Stimulated activated CD4-positive, alpha-beta T cell treated with anti-CD3 and anti-CD28 coated beads, Interleukin-4, amount 100 ng/mL, for 1 hour (primary cell): ENCODE measurements around the gene MS4A8.
"Not testable (repeated sequence)": the region's sequence is repeated elsewhere in the genome, so short reads cannot be mapped to it uniquely, and the experiment has no call there.

Experiments used
- DNase-seq: peaks from one replicate; pipeline ENCODE4 v3.0.0-alpha.2; 2020

Gene MS4A8, protein sequence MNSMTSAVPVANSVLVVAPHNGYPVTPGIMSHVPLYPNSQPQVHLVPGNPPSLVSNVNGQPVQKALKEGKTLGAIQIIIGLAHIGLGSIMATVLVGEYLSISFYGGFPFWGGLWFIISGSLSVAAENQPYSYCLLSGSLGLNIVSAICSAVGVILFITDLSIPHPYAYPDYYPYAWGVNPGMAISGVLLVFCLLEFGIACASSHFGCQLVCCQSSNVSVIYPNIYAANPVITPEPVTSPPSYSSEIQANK

DNA sequence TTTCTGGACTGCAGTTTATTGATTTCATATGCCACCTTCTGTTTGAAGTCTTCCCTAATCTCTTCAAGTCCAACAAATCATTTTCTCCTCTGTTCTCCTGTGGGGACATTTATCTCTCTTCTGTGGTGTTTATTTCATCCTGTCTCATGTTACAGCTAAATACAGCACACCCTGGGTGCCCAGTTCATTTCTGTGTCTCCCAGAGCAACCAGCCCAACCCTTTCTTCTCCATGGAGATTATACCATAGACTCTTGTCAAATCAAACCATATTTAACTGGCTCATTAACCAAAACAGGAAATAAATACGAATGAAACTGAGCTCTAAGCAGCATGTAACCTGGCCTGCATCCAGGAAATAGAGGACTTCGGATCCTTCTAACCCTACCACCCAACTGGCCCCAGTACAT, at the start of gene MS4A8:
MS4A8 (plus strand) TSS at position 329 of the 408 bp plus-strand sequence. CDS start 1,249 bp downstream, outside the sequence.
- no peak for DNase-seq

DNA sequence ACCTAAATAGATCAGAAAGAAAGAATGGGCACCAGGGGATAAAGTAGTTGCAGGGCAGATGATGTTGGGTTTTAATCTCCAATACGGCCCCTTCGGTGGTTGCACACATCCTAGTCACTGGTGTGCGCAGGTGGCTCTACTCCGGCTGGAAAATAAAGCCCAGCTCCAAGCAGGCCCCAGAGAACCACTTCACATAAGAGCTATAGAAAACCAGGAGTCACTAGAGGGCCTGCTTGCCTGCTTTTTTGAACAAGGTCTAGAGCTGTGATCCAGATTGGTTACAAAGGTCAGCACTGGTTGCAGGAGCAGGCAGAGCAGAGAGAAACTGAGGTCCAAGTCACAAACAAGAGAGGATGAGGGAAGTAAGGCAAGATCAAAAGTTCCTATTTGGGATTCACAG, 41.5 kb upstream of the MS4A8 start:
- no peak for DNase-seq

DNA sequence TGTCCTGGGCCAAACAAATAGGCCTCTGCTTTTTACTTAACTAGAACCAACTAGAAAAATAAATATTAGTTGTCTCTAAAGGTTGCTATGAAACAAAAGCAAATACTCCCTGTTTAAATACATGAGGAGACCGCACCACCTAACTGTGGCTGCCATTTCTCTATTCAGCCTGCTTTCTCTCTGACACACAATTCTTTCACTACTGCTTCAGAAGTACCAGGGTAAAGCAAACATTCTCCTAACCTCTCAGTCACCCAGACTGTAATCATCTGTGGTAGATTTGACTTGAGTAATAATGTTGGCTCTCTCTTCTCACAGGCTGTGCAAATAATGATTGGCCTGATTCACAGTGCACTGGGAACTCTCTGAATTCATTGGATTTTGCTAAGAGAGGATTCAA, 41.0 kb upstream of the MS4A8 start:
- DNase-seq: no peak

DNA sequence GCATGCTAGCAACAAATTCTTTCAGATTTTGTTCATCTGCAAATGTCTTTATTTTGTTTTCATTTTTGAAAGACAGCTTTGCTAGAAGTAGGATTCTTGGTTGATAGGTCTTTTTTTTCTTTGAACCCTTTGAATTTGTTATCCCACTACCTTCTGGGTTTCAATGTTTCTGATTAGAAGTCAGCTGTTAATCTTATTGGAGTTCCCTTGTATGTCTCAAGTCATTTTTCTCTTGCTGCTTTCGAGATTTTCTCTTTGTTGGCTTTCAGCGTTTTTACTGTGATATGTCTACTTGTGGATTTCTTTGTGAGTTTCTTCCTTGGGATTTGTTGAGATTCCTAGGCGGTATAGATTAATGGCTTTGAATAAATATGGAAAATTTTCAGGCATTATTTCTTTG, 27.2 kb upstream of the MS4A8 start:
- no peak for DNase-seq

DNA sequence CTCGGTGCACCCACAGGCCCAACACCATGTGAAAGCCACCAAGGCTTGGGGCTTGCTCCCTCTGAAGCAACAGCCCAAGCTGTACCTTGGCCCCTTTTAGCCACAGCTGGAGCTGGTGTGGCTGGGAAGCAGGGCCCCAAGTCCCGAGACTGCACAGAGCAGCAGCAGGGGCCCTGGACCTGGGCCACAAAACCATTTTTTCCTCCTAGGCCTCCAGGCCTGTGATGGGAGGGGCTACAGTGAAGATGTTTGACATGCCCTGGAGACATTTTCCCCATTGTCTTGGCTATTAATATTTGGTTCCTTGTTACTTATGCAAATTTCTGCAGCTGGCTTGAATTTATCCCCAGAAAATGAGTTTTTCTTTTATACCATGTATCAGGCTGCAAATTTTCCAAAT, 21.2 kb upstream of the MS4A8 start:
- not testable (repeated sequence) for DNase-seq

DNA sequence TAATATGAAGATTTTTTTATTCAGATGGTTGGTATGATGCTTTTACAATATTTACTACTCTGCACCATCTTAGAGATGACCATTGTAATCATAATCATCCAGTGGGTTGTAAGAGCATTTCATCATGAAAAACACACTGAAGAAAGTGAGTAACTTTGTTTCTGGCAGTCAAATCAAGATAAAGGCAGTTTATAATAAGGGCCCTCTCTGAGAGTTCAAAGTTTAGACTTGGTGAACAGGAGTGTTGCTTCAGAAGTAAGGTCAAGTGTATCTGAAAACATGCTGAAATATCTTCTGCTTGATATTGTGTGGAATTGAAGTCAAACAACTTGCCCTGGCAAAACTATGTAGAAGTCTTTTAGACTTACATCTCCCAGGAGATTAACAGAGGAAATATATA, 19.5 kb upstream of the MS4A8 start:
- no peak for DNase-seq

DNA sequence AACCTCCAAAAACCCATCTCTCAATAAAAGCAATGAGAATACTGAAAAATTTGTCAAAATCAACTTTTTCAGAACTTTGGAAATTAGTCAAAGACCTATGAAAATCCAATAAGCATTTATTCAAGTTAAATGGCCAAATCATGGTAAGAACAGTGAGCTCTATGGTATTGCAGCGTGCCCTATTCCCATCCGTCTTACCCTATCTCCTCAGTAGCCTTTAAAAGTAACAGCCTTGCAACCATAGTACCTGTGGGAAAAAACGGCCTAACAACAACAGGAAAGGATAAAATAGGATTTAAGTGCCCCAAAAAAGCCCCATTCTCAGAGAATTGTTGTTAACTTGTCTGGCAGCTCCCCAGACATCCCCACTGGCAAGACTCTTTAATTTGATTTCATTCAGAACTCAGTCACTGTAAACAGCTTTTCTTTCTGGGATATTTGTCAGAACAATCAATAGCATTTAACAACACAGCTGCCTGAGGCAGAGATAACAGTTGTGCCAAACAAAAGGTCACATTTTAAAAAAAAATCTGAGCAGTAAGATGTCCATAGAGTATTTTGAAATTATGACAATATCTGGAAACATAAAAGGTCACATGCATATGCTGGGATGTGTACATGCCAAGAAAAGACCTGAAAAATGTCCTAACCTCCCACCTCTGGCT, 18.8 kb upstream of the MS4A8 start:
- no peak for DNase-seq

DNA sequence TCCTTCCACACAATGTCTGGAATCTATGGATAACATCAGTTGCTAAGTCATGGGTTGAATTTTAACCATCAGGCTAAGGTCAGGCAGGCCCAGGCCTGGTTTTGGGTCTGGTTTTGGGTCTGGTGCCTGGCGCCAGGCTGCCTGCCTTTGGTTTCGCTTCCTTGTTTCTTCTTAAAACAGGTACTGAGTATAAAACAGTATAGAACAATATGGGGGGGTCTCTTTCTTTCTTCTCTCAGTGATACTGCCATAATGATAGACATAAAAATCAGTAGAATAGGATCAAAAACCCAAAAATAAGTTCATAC, 14.9 kb upstream of the MS4A8 start:
- not testable (repeated sequence) for DNase-seq

DNA sequence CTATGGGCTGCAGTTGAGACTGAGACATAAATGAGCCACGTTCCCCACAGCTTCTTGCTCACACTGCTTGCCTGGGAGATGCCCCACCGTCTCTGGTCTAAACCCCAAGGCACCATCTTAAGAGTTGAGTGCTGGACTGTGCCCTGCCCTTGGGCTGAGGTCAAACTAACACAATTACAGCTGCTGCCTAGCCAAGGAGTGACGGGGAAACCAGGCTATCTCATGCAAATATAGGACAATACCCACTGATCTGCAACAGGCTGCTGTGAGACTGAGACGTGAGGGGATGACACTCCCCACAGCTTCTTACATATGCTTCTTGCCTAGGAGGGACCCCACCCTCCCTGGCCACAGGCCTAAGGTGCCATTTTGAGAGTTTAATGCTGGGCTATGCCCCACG, 7.8 kb upstream of the MS4A8 start:
- DNase-seq: no peak

DNA sequence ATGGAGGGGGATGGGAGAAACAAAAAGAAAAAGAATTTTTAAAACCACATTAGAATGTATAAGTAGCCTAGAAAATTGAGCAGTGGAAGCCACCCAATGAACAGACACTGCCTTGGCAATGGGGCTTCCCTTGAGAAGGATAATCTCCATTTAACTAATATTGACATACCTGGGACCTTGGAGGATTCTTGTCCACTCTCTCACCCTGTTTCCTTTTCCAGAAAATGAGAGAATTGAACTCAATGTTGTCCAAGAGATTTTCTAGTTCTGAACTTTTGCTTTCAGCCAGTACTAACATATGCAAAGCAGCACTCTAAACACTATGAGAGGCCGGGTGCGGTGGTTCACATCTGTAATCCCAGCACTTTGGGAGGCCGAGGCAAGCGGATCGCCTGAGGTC, 524 bp downstream of the MS4A8 start:
- no peak for DNase-seq

DNA sequence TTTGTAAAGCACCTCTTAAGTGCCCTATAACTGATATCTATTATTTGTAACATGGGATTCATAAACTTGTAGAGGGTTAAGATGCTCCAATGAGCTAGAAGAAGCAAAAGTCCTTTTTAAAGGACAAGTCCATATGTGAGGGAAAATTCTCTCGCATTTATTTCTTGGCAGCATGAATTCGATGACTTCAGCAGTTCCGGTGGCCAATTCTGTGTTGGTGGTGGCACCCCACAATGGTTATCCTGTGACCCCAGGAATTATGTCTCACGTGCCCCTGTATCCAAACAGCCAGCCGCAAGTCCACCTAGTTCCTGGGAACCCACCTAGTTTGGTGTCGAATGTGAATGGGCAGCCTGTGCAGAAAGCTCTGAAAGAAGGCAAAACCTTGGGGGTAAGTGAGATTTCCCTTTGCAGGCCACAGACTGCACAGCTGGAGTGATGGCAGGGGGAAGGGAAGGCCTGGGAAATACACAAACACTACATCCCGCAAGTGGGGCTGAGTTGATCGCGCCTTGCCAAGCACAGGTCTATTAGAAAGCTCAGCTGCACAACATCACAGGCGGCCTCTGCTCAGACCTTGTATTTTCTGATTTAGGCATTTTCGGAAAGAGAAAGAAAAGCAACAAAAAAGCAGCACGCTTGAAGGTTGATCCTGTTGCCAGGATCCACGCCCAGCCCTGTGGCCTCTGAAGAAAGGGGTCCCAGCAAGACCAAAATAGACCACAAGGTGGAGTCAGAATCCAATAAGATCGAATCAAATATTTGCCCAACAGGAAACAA, 1.5 kb downstream of the MS4A8 start:
- DNase-seq: no peak

DNA sequence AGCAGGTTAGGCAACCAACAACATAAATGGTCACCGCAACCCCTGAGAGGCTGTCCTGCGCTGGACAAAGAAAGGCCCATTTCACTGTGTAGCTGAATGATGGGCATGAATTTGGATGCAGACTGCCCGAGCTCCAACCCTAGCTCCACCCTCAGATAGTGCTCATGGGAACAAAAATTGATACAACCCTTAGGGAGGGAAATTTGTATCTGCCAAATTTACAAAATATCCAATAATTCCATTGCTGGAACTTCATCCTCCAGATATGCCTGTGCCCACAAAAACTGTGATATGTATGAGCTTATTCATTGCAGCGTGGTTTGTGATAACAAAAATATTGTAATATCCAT, 2.0 kb downstream of the MS4A8 start:
- no peak for DNase-seq

DNA sequence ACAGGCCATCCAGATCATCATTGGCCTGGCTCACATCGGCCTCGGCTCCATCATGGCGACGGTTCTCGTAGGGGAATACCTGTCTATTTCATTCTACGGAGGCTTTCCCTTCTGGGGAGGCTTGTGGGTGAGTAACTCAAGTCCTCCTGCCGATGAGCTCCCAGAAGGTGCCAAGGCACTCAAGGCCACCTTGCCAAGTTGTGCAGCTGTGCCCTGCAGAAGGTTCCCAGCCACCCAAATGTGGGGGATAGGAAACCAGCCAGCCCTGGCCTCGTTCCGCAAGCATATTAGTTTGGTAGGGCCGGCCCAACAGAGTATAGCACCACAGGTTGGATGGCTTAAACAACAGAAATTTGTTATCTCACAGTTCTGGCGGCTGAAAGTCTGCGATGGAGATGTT, 4.0 kb downstream of the MS4A8 start:
- DNase-seq: no peak

DNA sequence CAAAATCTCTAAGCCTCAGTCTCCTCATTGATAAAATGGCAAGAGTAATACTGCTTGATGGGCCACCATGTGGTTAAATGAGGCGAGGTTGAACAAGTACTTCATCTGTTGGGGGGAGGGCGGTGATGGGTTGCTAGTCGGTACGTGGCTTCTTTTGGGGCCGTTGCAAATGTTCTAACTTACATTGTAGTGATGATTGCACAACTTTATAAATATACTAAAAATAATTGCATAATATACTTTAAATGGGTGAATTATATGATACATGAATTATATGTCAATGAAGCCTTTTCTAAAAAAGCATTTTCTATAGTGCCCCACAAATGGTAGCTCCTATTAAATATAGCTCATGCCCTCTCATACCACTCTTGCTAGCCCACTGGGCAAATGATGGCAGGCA, 6.5 kb downstream of the MS4A8 start:
- no peak for DNase-seq

DNA sequence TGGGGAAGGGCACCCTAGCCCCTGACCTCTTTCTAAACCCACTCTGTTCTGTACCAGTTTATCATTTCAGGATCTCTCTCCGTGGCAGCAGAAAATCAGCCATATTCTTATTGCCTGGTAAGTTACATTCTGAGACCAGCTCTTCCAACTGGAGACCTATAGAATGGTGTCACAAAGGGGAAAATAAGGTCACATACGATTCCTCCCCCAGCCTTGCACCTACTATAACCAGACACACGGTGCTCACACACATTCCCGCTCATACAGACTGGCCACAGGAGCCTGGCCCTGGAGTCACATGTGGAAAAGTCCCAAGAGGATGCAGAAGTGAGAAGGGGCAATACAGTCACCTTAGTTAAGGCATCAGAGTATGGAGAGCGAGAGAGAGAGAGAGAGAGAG, 7.5 kb downstream of the MS4A8 start:
- DNase-seq: no peak

DNA sequence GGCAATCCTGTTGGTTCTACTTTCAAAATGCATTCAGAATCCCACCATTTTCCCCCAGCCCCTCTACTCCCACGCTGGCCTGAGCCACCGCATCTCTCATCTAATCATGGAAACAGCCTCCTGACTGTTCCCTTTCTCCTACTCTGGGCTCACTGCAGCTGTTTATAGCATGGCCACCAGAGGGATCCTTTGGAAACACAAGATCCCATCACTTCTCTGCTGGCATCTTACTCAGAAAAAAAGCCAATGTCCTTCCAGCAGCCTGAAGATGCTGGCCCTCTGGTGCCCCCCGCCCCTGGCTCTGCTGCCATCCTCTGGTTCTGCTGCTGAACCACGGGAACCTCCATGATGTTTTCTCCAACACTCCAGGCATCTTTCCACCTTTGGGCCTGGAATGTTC, 11.1 kb downstream of the MS4A8 start:
- no peak for DNase-seq

DNA sequence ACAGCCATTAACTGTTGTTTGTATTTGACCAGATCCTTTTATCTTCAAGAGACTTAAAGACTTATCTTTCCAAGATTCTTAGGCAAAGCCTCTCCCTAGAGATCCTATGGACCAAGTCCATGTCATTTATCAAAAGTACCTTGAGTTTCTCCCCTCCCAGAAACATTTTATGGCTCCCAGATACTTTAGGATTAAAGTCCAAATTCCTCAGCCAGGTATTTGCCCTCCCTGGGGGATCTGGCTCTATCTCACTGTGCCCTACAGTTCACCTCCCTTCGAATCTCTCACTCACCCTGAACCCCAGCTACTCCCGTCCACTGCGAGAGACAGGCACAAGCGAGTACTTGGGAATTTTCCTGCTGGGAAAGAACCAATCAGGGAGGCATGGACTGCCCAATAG, 11.9 kb downstream of the MS4A8 start:
- DNase-seq: no peak

DNA sequence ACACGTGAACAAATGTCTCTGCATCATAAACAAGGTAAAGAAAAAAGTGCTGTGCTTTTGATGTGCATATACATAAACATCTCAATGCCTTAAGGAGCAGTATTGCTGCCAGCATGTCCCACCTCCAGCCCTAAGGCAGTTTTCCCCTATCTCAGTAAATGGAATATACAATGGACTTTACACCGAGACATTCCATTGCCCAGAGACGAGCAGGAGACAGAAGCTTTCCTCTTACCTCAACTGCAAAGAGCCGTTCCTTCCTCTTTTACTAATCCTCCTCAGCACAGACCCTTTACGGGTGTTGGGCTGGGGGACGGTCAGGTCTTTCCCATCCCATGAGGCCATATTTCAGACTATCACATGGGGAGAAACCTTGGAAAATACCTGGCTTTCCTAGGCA, 14.0 kb downstream of the MS4A8 start:
- not testable (repeated sequence) for DNase-seq

DNA sequence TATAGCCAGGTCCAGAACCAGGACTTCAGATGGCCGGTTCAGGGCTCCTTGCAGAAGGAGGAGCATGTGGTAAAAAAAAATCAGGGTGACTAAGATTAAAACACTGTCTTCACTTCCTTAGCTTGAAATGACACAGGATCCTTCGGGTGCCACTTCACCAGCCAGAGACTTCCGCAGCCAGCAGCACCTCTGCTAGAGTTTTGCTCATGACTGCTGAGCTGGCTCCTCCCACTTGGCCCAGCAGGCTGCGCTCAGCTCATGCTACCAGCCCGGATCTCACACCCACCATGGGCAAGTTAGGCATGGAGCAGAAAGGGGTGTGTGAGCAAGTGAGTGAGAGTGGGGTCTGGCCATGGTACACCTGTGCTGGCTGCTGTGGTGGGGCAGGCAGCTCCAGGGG, 18.5 kb downstream of the MS4A8 start:
- DNase-seq: no peak

DNA sequence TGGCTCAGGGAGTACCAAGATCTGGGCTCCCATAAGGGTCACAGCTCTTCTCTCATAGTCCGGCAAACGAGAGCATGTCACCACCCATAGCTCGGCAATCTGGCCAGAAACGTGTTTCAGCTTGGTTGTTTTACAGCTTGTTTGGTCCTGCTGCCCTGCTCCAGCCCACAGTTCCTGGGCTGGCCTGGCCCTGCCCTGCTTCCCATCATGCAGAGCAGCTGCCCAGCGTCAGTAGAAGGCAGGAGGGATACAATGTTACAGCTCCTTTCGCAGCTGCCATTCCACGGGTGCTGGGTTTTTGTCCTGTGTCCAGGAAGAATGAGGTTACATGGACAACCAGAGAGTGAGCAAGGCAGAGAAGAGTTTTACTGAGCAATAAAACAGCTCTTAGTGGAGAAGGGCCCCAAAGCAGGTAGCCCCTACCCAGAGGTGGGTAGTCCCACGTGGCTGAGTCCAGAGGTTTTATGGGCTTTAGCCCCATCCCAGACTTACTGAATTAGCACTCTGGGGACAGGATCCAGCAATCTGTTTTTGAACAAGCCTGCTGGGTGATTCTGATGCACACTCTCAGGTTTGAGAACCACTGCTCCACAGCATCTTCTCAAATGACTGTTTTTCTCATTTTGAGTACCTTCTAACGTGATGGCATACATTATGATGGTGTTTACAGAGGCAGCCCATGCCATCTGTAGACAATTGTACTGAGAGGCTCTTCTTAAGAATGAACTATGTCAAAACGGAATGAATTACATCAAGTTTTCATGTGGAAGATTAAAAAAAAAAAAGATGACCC, 19.3 kb downstream of the MS4A8 start:
- DNase-seq: no peak

DNA sequence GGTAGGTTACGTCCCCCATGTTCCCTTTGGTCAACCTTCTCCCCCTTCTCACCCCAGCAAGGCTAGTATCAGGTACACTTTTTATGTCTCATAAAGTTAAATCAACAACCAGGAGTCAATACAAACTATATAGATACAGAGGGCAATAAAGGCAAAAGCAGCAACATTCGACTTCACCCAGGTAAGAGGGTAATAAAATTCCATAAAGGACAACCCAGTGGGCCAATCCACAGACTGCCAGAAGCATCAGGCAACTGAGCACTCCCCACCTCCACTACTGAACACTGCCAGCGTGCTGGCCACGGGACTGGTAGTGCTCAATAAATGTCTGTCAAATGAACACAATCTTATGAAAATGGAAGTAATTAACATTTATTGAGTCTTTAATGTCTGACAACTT, 20.0 kb downstream of the MS4A8 start:
- DNase-seq: no peak

DNA sequence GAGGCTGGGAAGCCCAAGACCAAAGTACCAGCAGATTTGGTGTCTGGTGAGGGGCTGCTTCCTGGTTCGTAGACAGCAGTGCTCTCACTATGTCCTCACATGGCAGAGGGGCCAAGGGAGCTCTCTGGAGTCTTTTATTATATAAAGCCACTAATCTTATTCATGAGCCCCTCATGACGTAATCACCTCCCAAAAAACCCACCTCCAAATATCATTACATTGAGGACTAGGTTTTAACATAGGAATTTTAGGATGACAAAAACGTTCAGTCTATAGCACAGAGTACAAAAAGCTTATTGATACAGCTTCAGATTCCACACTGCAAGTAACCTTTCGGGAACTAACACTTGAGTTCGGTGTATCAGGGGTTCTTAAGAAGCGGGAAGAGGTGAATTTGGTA, 21.0 kb downstream of the MS4A8 start:
- DNase-seq: no peak

DNA sequence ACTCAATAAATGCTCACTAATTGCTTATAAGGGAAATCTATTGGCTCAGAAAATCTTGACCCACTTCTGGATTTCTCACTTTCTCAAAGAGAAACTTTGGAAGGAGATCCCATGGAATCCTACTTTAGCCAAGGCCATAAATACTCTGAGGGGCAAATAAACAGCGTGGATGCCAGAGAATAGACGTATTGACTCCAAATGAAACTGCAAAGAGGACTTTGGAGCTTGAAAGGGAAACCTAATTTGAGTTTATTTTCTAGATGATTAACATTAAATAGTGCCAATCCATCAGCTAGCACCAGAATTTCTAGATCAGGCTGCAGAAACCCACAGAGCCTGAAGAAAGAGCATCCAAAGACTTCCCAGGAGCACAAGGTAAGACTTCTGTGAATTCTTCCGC, 25.0 kb downstream of the MS4A8 start, which contains the start of gene MS4A18:
MS4A18 (plus strand) TSS at position 301 of the 400 bp plus-strand sequence.
- DNase-seq: no peak

DNA sequence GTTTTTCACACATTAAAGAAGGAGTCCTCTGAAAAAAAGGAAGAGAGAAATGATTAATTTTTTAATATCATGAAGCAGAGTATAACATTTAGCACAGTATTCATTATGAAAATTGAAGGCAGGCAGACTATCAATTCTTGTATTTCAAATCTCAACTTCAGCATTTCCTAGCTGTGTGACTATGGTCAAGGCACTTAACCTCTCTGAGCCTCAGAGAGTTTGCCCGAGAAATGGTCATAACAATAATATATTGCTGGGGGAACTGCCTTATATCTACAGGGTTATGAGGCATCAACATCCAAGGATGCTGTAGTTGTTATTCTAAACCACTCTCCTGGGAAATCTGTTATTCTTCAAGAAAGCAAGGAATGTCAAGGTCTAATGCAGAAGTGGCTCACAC, 26.2 kb downstream of the MS4A8 start:
- no peak for DNase-seq
